ENCODE results near the gene SPACA4.
"Not testable (repeated sequence)": the region's sequence is repeated elsewhere in the genome, so short reads cannot be mapped to it uniquely, and the experiment has no call there.

SPACA4 gene

GRCh38 chr19:48573163-48573505, 33.4 kb upstream of the SPACA4 start:
- no peak for TF ChIP-seq CTCF (IDR thresholded peaks at IDR 0.05; ENCODE audit: low read length)
- TF ChIP-seq EZH2phosphoT487 (IDR thresholded peaks at IDR 0.05; ENCODE audit: low read length) = no peak
- TF ChIP-seq EZH2 (optimal IDR thresholded peaks at IDR 0.05; ENCODE audit: low read depth, low read length) = no peak
- no peak overlapping the region for H3K27ac ChIP-seq (ENCODE audit: low read length)
- no peak overlapping the region for H3K4me2 ChIP-seq (ENCODE audit: low read depth, low read length)

DNA sequence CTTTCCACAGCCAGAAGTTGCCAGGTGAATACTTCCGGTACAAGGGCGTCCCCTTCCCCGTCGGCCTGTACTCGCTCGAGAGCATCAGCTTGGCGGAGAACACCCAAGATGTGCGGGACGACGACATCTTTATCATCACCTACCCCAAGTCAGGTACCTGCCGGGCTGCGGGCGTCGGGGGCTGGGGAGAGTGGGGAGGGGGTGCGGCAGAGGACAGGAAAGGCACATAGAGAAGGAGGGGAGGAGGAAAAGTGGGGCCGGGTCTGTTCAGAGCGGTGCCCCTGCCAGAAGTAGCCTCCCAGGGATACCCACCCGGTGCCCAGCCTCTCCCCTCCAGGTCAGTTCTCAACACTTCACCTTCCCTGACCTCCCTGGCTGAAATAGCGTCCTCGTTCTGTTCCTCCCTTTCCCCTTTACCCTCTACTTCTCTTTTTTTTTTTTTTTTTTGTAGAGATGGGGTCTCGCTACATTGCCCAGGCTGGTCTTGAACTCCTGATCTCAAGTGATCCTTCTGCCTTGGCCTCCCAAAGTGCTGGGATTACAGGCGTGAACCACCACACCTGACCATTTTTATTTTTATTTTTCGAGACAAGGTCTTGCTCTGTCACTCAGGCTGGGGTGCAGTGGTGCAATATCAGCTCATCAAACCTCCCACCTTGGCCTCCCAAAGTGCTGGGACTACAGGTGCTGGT, 30.5 kb upstream of the SPACA4 start:
- no peaks in the 10 kb centered on the region for H4K20me1 ChIP-seq (ENCODE audit: insufficient read depth, low read length)
- H3K27me3 ChIP-seq (replicated peaks; ENCODE audit: insufficient read depth, low read length) = peaks cover 52% of the 10 kb centered on the region
- H2AFZ ChIP-seq (ENCODE audit: low read length) = no peak overlapping the region
- no peaks in the 10 kb centered on the region for H3K9me2 ChIP-seq (replicated peaks; ENCODE audit: insufficient read depth, low read length)
- H3K4me2 ChIP-seq (ENCODE audit: low read depth, low read length) = no peak overlapping the region
- H3K79me2 ChIP-seq (ENCODE audit: low read length) = no peaks in the 10 kb centered on the region
- DNase-seq = no peak
- no peak overlapping the region for H3K4me3 ChIP-seq (ENCODE audit: low read length)
- TF ChIP-seq CTCF (IDR thresholded peaks at IDR 0.05; ENCODE audit: low read length) (no peak), EZH2 (optimal IDR thresholded peaks at IDR 0.05; ENCODE audit: low read depth, low read length) (no peak), EZH2phosphoT487 (IDR thresholded peaks at IDR 0.05; ENCODE audit: low read length) (no peak)
- H3K9ac ChIP-seq (ENCODE audit: low read length) = no peak overlapping the region
- H3K4me1 ChIP-seq (ENCODE audit: low read length) = no peaks in the 10 kb centered on the region
- no peaks in the 10 kb centered on the region for H3F3A ChIP-seq (ENCODE audit: insufficient read depth, low read length)
- H3K9me3 ChIP-seq (replicated peaks; ENCODE audit: insufficient read depth, low read length) = no peaks in the 10 kb centered on the region
- no peaks in the 10 kb centered on the region for H3K36me3 ChIP-seq (replicated peaks; ENCODE audit: insufficient read depth, low read length)
- no peak overlapping the region for H3K27ac ChIP-seq (ENCODE audit: low read length)

More at GRCh38 chr19:48573163-48573505, 33.4 kb upstream of the SPACA4 start:
- no peak overlapping the region for H2AFZ ChIP-seq (ENCODE audit: low read length)
- no peaks in the 10 kb centered on the region for H3K36me3 ChIP-seq (replicated peaks; ENCODE audit: insufficient read depth, low read length)
- no peaks in the 10 kb centered on the region for H3K9me2 ChIP-seq (replicated peaks; ENCODE audit: insufficient read depth, low read length)
- peaks cover 40% of the 10 kb centered on the region for H3K27me3 ChIP-seq (replicated peaks; ENCODE audit: insufficient read depth, low read length)
- no peaks in the 10 kb centered on the region for H4K20me1 ChIP-seq (ENCODE audit: insufficient read depth, low read length)
- no peaks in the 10 kb centered on the region for H3K79me2 ChIP-seq (ENCODE audit: low read length)
- H3K4me1 ChIP-seq (ENCODE audit: low read length) = no peaks in the 10 kb centered on the region
- H3K9me3 ChIP-seq (replicated peaks; ENCODE audit: insufficient read depth, low read length) = no peaks in the 10 kb centered on the region
- H3K4me3 ChIP-seq (ENCODE audit: low read length) = no peak overlapping the region
- no peak for DNase-seq
- no peak overlapping the region for H3K9ac ChIP-seq (ENCODE audit: low read length)
- no peaks in the 10 kb centered on the region for H3F3A ChIP-seq (ENCODE audit: insufficient read depth, low read length)

DNA sequence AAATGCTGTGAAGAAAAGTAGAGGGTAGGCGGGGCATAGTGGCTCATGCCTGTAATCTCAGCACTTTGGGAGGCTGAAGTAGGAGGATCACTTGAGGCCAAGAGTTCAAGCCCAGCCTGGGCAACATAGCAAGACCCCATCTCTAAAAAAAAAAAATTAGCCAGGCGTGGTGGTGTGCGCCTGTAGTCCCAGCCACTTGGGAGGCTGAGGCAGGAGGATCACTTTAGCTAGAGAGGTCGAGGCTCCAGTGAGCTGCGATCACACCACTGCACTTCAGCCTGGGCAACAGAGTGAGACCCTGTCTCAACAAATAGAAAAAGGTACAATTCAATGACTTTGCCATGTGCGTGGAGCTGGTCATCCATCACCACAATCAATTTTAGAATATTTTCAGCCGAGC, 28.6 kb upstream of the SPACA4 start:
- not testable (repeated sequence) for H3K79me2 ChIP-seq (ENCODE audit: low read length); H3K9me2 ChIP-seq (replicated peaks; ENCODE audit: insufficient read depth, low read length); H4K20me1 ChIP-seq (ENCODE audit: insufficient read depth, low read length); H3F3A ChIP-seq (ENCODE audit: insufficient read depth, low read length); H3K4me3 ChIP-seq (ENCODE audit: low read length); H3K9me3 ChIP-seq (replicated peaks; ENCODE audit: insufficient read depth, low read length); H2AFZ ChIP-seq (ENCODE audit: low read length); H3K27ac ChIP-seq (ENCODE audit: low read length); H3K9ac ChIP-seq (ENCODE audit: low read length); H3K4me1 ChIP-seq (ENCODE audit: low read length); H3K36me3 ChIP-seq (replicated peaks; ENCODE audit: insufficient read depth, low read length); DNase-seq; H3K4me2 ChIP-seq (ENCODE audit: low read depth, low read length)
- H3K27me3 ChIP-seq (replicated peaks; ENCODE audit: insufficient read depth, low read length) = peaks cover 51% of the 10 kb centered on the region

- H2AFZ ChIP-seq (ENCODE audit: low read length) = no peak overlapping the region
- no peaks in the 10 kb centered on the region for H3F3A ChIP-seq (ENCODE audit: insufficient read depth, low read length)
- DNase-seq = no peak
These were observed 27.7 kb upstream of the SPACA4 start for GRCh38 chr19:48578891-48579290.

More at GRCh38 chr19:48578891-48579290, 27.7 kb upstream of the SPACA4 start:
- no peak overlapping the region for H3K27ac ChIP-seq (ENCODE audit: low read length)
- no peak overlapping the region for H3K4me2 ChIP-seq (ENCODE audit: low read depth, low read length)
- no peaks in the 10 kb centered on the region for H4K20me1 ChIP-seq (ENCODE audit: insufficient read depth, low read length)
- TF ChIP-seq CTCF (IDR thresholded peaks at IDR 0.05; ENCODE audit: low read length) (no peak), EZH2 (optimal IDR thresholded peaks at IDR 0.05; ENCODE audit: low read depth, low read length) (no peak), EZH2phosphoT487 (IDR thresholded peaks at IDR 0.05; ENCODE audit: low read length) (no peak)
- peaks cover 56% of the 10 kb centered on the region for H3K27me3 ChIP-seq (replicated peaks; ENCODE audit: insufficient read depth, low read length)
- H3K9ac ChIP-seq (ENCODE audit: low read length) = no peak overlapping the region
- H3K36me3 ChIP-seq (replicated peaks; ENCODE audit: insufficient read depth, low read length) = no peaks in the 10 kb centered on the region
- no peaks in the 10 kb centered on the region for H3K9me3 ChIP-seq (replicated peaks; ENCODE audit: insufficient read depth, low read length)
- H3K9me2 ChIP-seq (replicated peaks; ENCODE audit: insufficient read depth, low read length) = no peaks in the 10 kb centered on the region
- H3K4me3 ChIP-seq (ENCODE audit: low read length) = no peak overlapping the region
- H3K79me2 ChIP-seq (ENCODE audit: low read length) = no peaks in the 10 kb centered on the region
- H3K4me1 ChIP-seq (ENCODE audit: low read length) = no peaks in the 10 kb centered on the region

Measured in MM.1S (cell line).